ENCODE results near the gene ABCC4.

Gene ABCC4

GRCh38 chr13:95058680-95059079 lies 242.6 kb downstream of the ABCC4 start:
- DNase-seq (ENCODE audit: low read depth in 2 of 2) = no peak

GRCh38 chr13:95056266-95056665 lies 245.0 kb downstream of the ABCC4 start:
- DNase-seq (ENCODE audit: low read depth in 2 of 2) = no peak

- DNase-seq (ENCODE audit: low read depth in 2 of 2) = no peak
Measured at GRCh38 chr13:95050800-95051615, 250.2 kb downstream of the ABCC4 start.

- DNase-seq (ENCODE audit: low read depth in 2 of 2) = no peak
Measured at GRCh38 chr13:95049772-95050171, 251.5 kb downstream of the ABCC4 start.

- no peak for DNase-seq (ENCODE audit: low read depth in 2 of 2)
Measured at GRCh38 chr13:95044452-95045205, 256.6 kb downstream of the ABCC4 start.

- no peak for DNase-seq (ENCODE audit: low read depth in 2 of 2)
Measured at GRCh38 chr13:95039415-95039814, 261.8 kb downstream of the ABCC4 start.

- DNase-seq (ENCODE audit: low read depth in 2 of 2) = no peak
Measured at GRCh38 chr13:95038949-95039348, 262.3 kb downstream of the ABCC4 start.

GRCh38 chr13:95035311-95036109 lies 265.7 kb downstream of the ABCC4 start:
- no peak for DNase-seq (ENCODE audit: low read depth in 2 of 2)

GRCh38 chr13:95033890-95034289 lies 267.4 kb downstream of the ABCC4 start:
- DNase-seq (ENCODE audit: low read depth in 2 of 2) = no peak

GRCh38 chr13:95032121-95032520 lies 269.1 kb downstream of the ABCC4 start:
- no peak for DNase-seq (ENCODE audit: low read depth in 2 of 2)

GRCh38 chr13:95030821-95031343 lies 270.4 kb downstream of the ABCC4 start:
- no peak for DNase-seq (ENCODE audit: low read depth in 2 of 2)

GRCh38 chr13:95027638-95028037 lies 273.6 kb downstream of the ABCC4 start:
- no peak for DNase-seq (ENCODE audit: low read depth in 2 of 2)

GRCh38 chr13:95025116-95025515 lies 276.1 kb downstream of the ABCC4 start:
- DNase-seq (ENCODE audit: low read depth in 2 of 2) = no peak

GRCh38 chr13:95023405-95023804 lies 277.8 kb downstream of the ABCC4 start:
- DNase-seq (ENCODE audit: low read depth in 2 of 2) = no peak

- no peak for DNase-seq (ENCODE audit: low read depth in 2 of 2)
Measured at GRCh38 chr13:95020298-95020987, 280.8 kb downstream of the ABCC4 start.

GRCh38 chr13:95019886-95020285 lies 281.4 kb downstream of the ABCC4 start:
- no peak for DNase-seq (ENCODE audit: low read depth in 2 of 2)

GRCh38 chr13:95007322-95007721 lies 293.9 kb downstream of the ABCC4 start:
- no peak for DNase-seq (ENCODE audit: low read depth in 2 of 2)

GRCh38 chr13:95005300-95005699 lies 296.0 kb downstream of the ABCC4 start:
- DNase-seq (ENCODE audit: low read depth in 2 of 2) = no peak

GRCh38 chr13:95003019-95003813 lies 298.0 kb downstream of the ABCC4 start:
- DNase-seq (ENCODE audit: low read depth in 2 of 2) = no peak

- no peak for DNase-seq (ENCODE audit: low read depth in 2 of 2)
Measured at GRCh38 chr13:95002126-95002525, 299.1 kb downstream of the ABCC4 start.

GRCh38 chr13:94999871-95000270 lies 301.4 kb downstream of the ABCC4 start:
- no peak for DNase-seq (ENCODE audit: low read depth in 2 of 2)
